H1 (cell line): Measurements from ENCODE around the gene PCED1B. TPM values are rescaled to one million over a fixed set of nuclear protein-coding genes. Genes with fewer than 3 reads are reported as not detected.

Experiments
- CTCF ChIA-PET: fragments of 300-600 bp; sonication (Branson Sonifier 250); formaldehyde crosslinking; loops from one replicate; lab custom pipeline; 2021; ENCODE audit not compliant: partially characterized antibody; lab: Charles Lee
- POLR2A ChIA-PET: fragments of 300-600 bp; sonication (Branson Sonifier 250); formaldehyde crosslinking; loops from one replicate; lab custom pipeline; 2021; ENCODE audit warnings: inconsistent platforms; ENCODE audit not compliant: partially characterized antibody; lab: Charles Lee
- DNase-seq, 2 experiments: peaks; one replicate each; pipeline versions ENCODE4 v3.0.0 to v3.0.0-alpha.2; 2010 to 2022; ENCODE audit warnings: low spot score in 2 of 2, low read depth in 1 of 2, mixed read lengths in 1 of 2
- FAIRE-seq: peaks from 2 replicates; lab custom pipeline; 2011; peaks lifted over from hg19 to GRCh38; lab: Jason Lieb, UNC
- H2AFZ ChIP-seq: 2 replicates; pipeline ENCODE4 v1.8.1; 2012; ENCODE audit warnings: low read length, inconsistent platforms
- H2AK5ac ChIP-seq: 2 replicates; pipeline ENCODE4 v1.6.1; 2013; ENCODE audit warnings: low read depth, low read length
- H2BK120ac ChIP-seq: replicated peaks from 2 replicates; pipeline ENCODE3; 2013; ENCODE audit warnings: low read depth, low read length, inconsistent platforms
- H2BK12ac ChIP-seq: 2 replicates; pipeline ENCODE4 v1.6.1; 2013; ENCODE audit warnings: low read depth, low read length
- H2BK15ac ChIP-seq: 2 replicates; pipeline ENCODE4 v1.6.1; 2013; ENCODE audit warnings: low read length
- H2BK20ac ChIP-seq: 2 replicates; pipeline ENCODE4 v1.6.1; 2013; ENCODE audit warnings: low read length
- H2BK5ac ChIP-seq: 2 replicates; pipeline ENCODE4 v1.6.1; 2013; ENCODE audit warnings: low read depth, low read length
- H3K14ac ChIP-seq: 2 replicates; pipeline ENCODE4 v1.6.1; 2013; ENCODE audit warnings: inconsistent platforms; ENCODE audit not compliant: insufficient read length
- H3K18ac ChIP-seq: 2 replicates; pipeline ENCODE4 v1.6.1; 2013; ENCODE audit warnings: low read length; ENCODE audit errors: extremely low read depth
- H3K23ac ChIP-seq: 2 replicates; pipeline ENCODE4 v1.6.1; 2013; ENCODE audit warnings: inconsistent platforms; ENCODE audit not compliant: insufficient read length
- H3K23me2 ChIP-seq: 2 replicates; pipeline ENCODE4 v1.6.1; 2013; ENCODE audit warnings: low read depth, low read length
- H3K27ac ChIP-seq: 2 replicates; pipeline ENCODE4 v1.6.1; 2011; ENCODE audit warnings: low read depth, low read length, inconsistent platforms
- H3K27me3 ChIP-seq, 4 experiments: replicated peaks in 1 of 4; 1 replicate in 1 of 4; 2 replicates in 3 of 4; pipeline versions ENCODE4 v1.6.1 to v1.8.1; 2011 to 2013; ENCODE audit warnings: low read length in 3 of 4, mild to moderate bottlenecking in 3 of 4, inconsistent platforms in 2 of 4, mixed read lengths in 2 of 4, moderate library complexity in 1 of 4; ENCODE audit not compliant: control insufficient read depth in 3 of 4, insufficient read depth in 3 of 4; ENCODE audit errors: extremely low read depth in 1 of 4
- H3K36me3 ChIP-seq, 4 experiments: 2 replicates each; pipeline versions ENCODE4 v1.6.1 to v1.8.1; 2011 to 2013; ENCODE audit warnings: mild to moderate bottlenecking in 4 of 4, low read length in 3 of 4, moderate library complexity in 2 of 4, control low read depth in 1 of 4, inconsistent platforms in 1 of 4; ENCODE audit not compliant: insufficient read depth in 4 of 4, control insufficient read depth in 2 of 4
- H3K4ac ChIP-seq: replicated peaks from 2 replicates; pipeline ENCODE3; 2013; ENCODE audit warnings: low read length, low read depth, mixed read lengths, inconsistent platforms; ENCODE audit not compliant: insufficient read length
- H3K4me1 ChIP-seq, 4 experiments: replicated peaks in 1 of 4; 1 replicate in 1 of 4; 2 replicates in 3 of 4; pipeline versions ENCODE4 v1.6.1 to v1.8.1; 2011 to 2013; ENCODE audit warnings: low read length in 3 of 4, inconsistent platforms in 2 of 4, mixed read lengths in 1 of 4; ENCODE audit not compliant: insufficient read depth in 4 of 4, control insufficient read depth in 3 of 4
- H3K4me2 ChIP-seq, 2 experiments: 2 replicates each; pipeline versions ENCODE4 v1.6.1 to v1.8.1; 2011 to 2013; ENCODE audit warnings: low read depth in 2 of 2, low read length in 2 of 2, control low read depth in 1 of 2, inconsistent platforms in 1 of 2, mild to moderate bottlenecking in 1 of 2; ENCODE audit not compliant: insufficient read depth in 1 of 2
- H3K4me3 ChIP-seq, 4 experiments: fragments of 200-600, 300-600 bp in 1 of 4; sonication (generic), shearing (Covaris generic), sonication (Bioruptor Twin) in 1 of 4; 2 replicates each; pipeline versions ENCODE4 v1.5.1 to v1.8.1; 2011 to 2016; ENCODE audit warnings: low read length in 4 of 4, low read depth in 3 of 4, control low read depth in 2 of 4, inconsistent platforms in 2 of 4, mild to moderate bottlenecking in 2 of 4, mixed read lengths in 1 of 4, moderate library complexity in 1 of 4; ENCODE audit not compliant: insufficient read depth in 2 of 4; ENCODE audit errors: extremely low read depth in 1 of 4
- H3K56ac ChIP-seq: replicated peaks from 2 replicates; pipeline ENCODE3; 2013; ENCODE audit warnings: low read depth, mild to moderate bottlenecking, mixed read lengths, low read length, inconsistent platforms; ENCODE audit not compliant: insufficient read length
- H3K79me1 ChIP-seq: 2 replicates; pipeline ENCODE4 v1.6.1; 2013; ENCODE audit warnings: low read depth, low read length, control low read depth
- H3K79me2 ChIP-seq, 2 experiments: 2 replicates each; pipeline versions ENCODE4 v1.6.1 to v1.8.1; 2012 to 2013; ENCODE audit warnings: low read length in 2 of 2, mild to moderate bottlenecking in 2 of 2, inconsistent platforms in 1 of 2; ENCODE audit not compliant: insufficient read depth in 2 of 2, control insufficient read depth in 1 of 2
- H3K9ac ChIP-seq, 4 experiments: replicated peaks in 1 of 4; 1 replicate in 1 of 4; 2 replicates in 3 of 4; pipeline versions ENCODE4 v1.6.1 to v1.8.1; 2011 to 2013; ENCODE audit warnings: low read depth in 3 of 4, low read length in 3 of 4, control low read depth in 2 of 4, mild to moderate bottlenecking in 2 of 4, moderate library complexity in 2 of 4, inconsistent platforms in 1 of 4; ENCODE audit errors: extremely low read depth in 1 of 4
- H3K9me3 ChIP-seq, 2 experiments: 2 replicates each; pipeline versions ENCODE4 v1.6.1 to v1.8.1; 2012 to 2013; ENCODE audit warnings: mild to moderate bottlenecking in 2 of 2, moderate library complexity in 2 of 2, control low read depth in 1 of 2, inconsistent platforms in 1 of 2, low read depth in 1 of 2, low read length in 1 of 2, mixed read lengths in 1 of 2; ENCODE audit not compliant: insufficient read depth in 2 of 2
- H4K20me1 ChIP-seq, 2 experiments: replicated peaks in 1 of 2; 2 replicates each; pipeline versions ENCODE3 to v1.8.1; 2011 to 2013; ENCODE audit warnings: inconsistent platforms in 2 of 2, low read length in 2 of 2, mild to moderate bottlenecking in 1 of 2; ENCODE audit not compliant: insufficient read depth in 2 of 2, control insufficient read depth in 1 of 2
- H4K5ac ChIP-seq: 2 replicates; pipeline ENCODE4 v1.6.1; 2013; ENCODE audit warnings: low read length, low read depth, mixed read lengths, inconsistent platforms; ENCODE audit not compliant: insufficient read length
- H4K8ac ChIP-seq: 2 replicates; pipeline ENCODE4 v1.8.0; 2013; ENCODE audit warnings: mild to moderate bottlenecking, moderate library complexity, low read length, inconsistent platforms; ENCODE audit not compliant: insufficient read depth; ENCODE audit errors: extremely low read depth
- H4K91ac ChIP-seq: replicated peaks from 2 replicates; pipeline ENCODE3; 2013; ENCODE audit warnings: low read length, mixed read lengths, inconsistent platforms; ENCODE audit not compliant: insufficient read length
- CBX5 ChIP-seq: fragments of 300-800, 300-1000 bp; sonication (generic); IDR thresholded peaks from 2 replicates; pipeline ENCODE4 v1.7.1; 2016; ENCODE audit warnings: antibody characterized with exemption, low read length, low read depth
- CBX8 ChIP-seq: fragments of 300-800, 300-1000 bp; sonication (generic); IDR thresholded peaks from 2 replicates; pipeline ENCODE4 v1.7.1; 2016; ENCODE audit warnings: low read depth, low read length, borderline replicate concordance
- CTBP2 ChIP-seq: IDR thresholded peaks from 2 replicates; pipeline ENCODE4 v1.7.0; 2011; ENCODE audit warnings: borderline replicate concordance, mild to moderate bottlenecking, moderate library complexity, mixed read lengths, low read length; ENCODE audit not compliant: insufficient read depth, insufficient read length
- EP300 ChIP-seq, 2 experiments: IDR thresholded peaks; 1 replicate in 1 of 2; 2 replicates in 1 of 2; pipeline ENCODE4 v1.6.1; 2011 to 2012; ENCODE audit warnings: low read depth in 2 of 2, low read length in 2 of 2, mild to moderate bottlenecking in 2 of 2, borderline replicate concordance in 1 of 2, inconsistent platforms in 1 of 2, moderate library complexity in 1 of 2
- GTF2F1 ChIP-seq: IDR thresholded peaks from 2 replicates; pipeline ENCODE4 v1.6.1; 2012; ENCODE audit warnings: low read depth, low read length, improper control_type of control experiment, borderline replicate concordance
- HDAC2 ChIP-seq, 2 experiments: fragments of 300-600 bp in 1 of 2; sonication (generic) in 1 of 2; IDR thresholded peaks; 2 replicates each; pipeline ENCODE4 v1.6.1; 2011 to 2012; ENCODE audit warnings: low read depth in 2 of 2, low read length in 2 of 2, mild to moderate bottlenecking in 2 of 2, moderate library complexity in 2 of 2, borderline replicate concordance in 1 of 2, inconsistent platforms in 1 of 2
- MAFK ChIP-seq: IDR thresholded peaks from 2 replicates; pipeline ENCODE4 v1.6.1; 2012; ENCODE audit warnings: low read depth, mild to moderate bottlenecking, improper control_type of control experiment, low read length
- RBBP5 ChIP-seq: IDR thresholded peaks from 2 replicates; pipeline ENCODE4 v1.7.1; 2012; ENCODE audit warnings: low read depth, mild to moderate bottlenecking, inconsistent platforms, low read length, moderate library complexity, borderline replicate concordance
- RXRA ChIP-seq: IDR thresholded peaks from 2 replicates; pipeline ENCODE4 v1.6.1; 2011; ENCODE audit warnings: low read depth, mild to moderate bottlenecking, low read length, moderate library complexity; ENCODE audit not compliant: insufficient read depth
- SAP30 ChIP-seq: fragments of 300-600 bp; sonication (generic); IDR thresholded peaks from 2 replicates; pipeline ENCODE4 v1.7.1; 2012; ENCODE audit warnings: low read length, moderate library complexity, mild to moderate bottlenecking, inconsistent platforms; ENCODE audit not compliant: insufficient read depth, insufficient replicate concordance
- WGBS, 2 experiments: shearing (Covaris generic) in 1 of 2; methylation state at CpG; one replicate each; pipeline versions ENCODE4 v1.1.6 to v1.1.7; 2013 to 2015; ENCODE audit warnings: low lambda C conversion rate in 2 of 2, mixed read lengths in 2 of 2, inconsistent platforms in 1 of 2, low coverage in 1 of 2, missing lambda C conversion rate in 1 of 2; ENCODE audit not compliant: insufficient replicate concordance in 2 of 2, insufficient coverage in 1 of 2, insufficient read length in 1 of 2; ENCODE audit errors: extremely low coverage in 1 of 2, missing lambda C conversion rate in 1 of 2; 5-methylcytosine and 5-hydroxymethylcytosine counted together
- polyA plus RNA-seq, 7 experiments: library from polyadenylated mRNA; depleted of rRNA in 3 of 7; stranded (reverse) in 5 of 7; unstranded in 2 of 7; fragments of >200 nt in 5 of 7; fragments of 200-250 nt in 2 of 7; gene quantifications; 1 replicate in 5 of 7; 2 replicates in 1 of 7; 4 replicates in 1 of 7; pipeline versions ENCODE4 v1.2.1 to v1.2.3, GENCODE V29; 2011 to 2013; ENCODE audit warnings: missing spikeins in 2 of 7, mixed read lengths in 2 of 7
- total RNA-seq: library from RNA; stranded (reverse); fragmentation: NEBNext Ultra II Directional; extraction: Animal tissue kit (Norgen Biotek cat#: 25700); gene quantifications from 2 replicates; pipeline ENCODE4 v1.2.1, GENCODE V29; 2021
- TF ChIP-seq, protein P1 (sequence below): IDR thresholded peaks from 2 replicates; pipeline ENCODE4 v1.6.1; 2011; ENCODE audit warnings: low read depth, mild to moderate bottlenecking, low read length; ENCODE audit not compliant: insufficient read depth

Gene PCED1B
- total and polyA plus RNA-seq, 2 of the 8 experiments (the other 6 are each of a cell fraction or from before 2014, with no cell fraction given) = 4.7 to 5.4 TPM

GRCh38 chr12:47276253-47276620 is 196.8 kb downstream of the PCED1B start:
- no peak overlapping the region for H3K4me2 ChIP-seq
- no peak overlapping the region for H2BK12ac ChIP-seq
- no peak overlapping the region for H3K9ac ChIP-seq
- no peak overlapping the region for H3K27ac ChIP-seq
- H3K23ac ChIP-seq = no peak overlapping the region
- H3K79me2 ChIP-seq = no peaks in the 10 kb centered on the region
- no peak overlapping the region for H4K5ac ChIP-seq
- no peak overlapping the region for H2BK15ac ChIP-seq
- H3K14ac ChIP-seq = no peak overlapping the region
- H4K91ac ChIP-seq = no peak overlapping the region
- no peak overlapping the region for H2AFZ ChIP-seq
- H2AK5ac ChIP-seq = no peak overlapping the region
- no peak overlapping the region for H4K8ac ChIP-seq
- no peaks in the 10 kb centered on the region for H3K27me3 ChIP-seq
- H3K4me1 ChIP-seq = no peaks in the 10 kb centered on the region
- no peak overlapping the region for H2BK5ac ChIP-seq
- H4K20me1 ChIP-seq = no peaks in the 10 kb centered on the region
- no peaks in the 10 kb centered on the region for H3K9me3 ChIP-seq
- no peaks in the 10 kb centered on the region for H3K36me3 ChIP-seq
- no peak overlapping the region for H3K4me3 ChIP-seq
- FAIRE-seq (no peak), DNase-seq (no peak)
- CTCF ChIA-PET = interaction anchor here (0.6 kb wide), 1 partner anchor 198 kb away, joined by 4 read pairs; no protein-coding TSS in a partner anchor
- WGBS, 2 experiments = 97% methylated on average over 5 of the region's 5 CpGs; no CpG with 5 or more reads in 1 of the 2 experiments
- no peaks in the 10 kb centered on the region for H3K79me1 ChIP-seq
- H2BK120ac ChIP-seq = no peak overlapping the region
- no peaks in the 10 kb centered on the region for H3K23me2 ChIP-seq
- POLR2A ChIA-PET = interaction anchor here (0.6 kb wide), 1 partner anchor 329 kb away, joined by 3 read pairs; no protein-coding TSS in a partner anchor
- H3K18ac ChIP-seq = no peak overlapping the region
- H3K4ac ChIP-seq = no peak overlapping the region
- no peak overlapping the region for H3K56ac ChIP-seq
- H2BK20ac ChIP-seq = no peak overlapping the region
- TF ChIP-seq EP300 (IDR thresholded peaks at IDR 0.05; ENCODE audit: borderline replicate concordance in 1 of 2, low read depth in 2 of 2, low read length in 2 of 2) (no peak), SAP30 (no peak), RBBP5 (no peak), CBX8 (no peak), HDAC2 (IDR thresholded peaks at IDR 0.05; ENCODE audit: borderline replicate concordance in 1 of 2, low read depth in 2 of 2, low read length in 2 of 2) (no peak), GTF2F1 (no peak), CBX5 (no peak), RXRA (no peak), MAFK (no peak), CTBP2 (no peak)
- TF ChIP-seq, protein P1, sequence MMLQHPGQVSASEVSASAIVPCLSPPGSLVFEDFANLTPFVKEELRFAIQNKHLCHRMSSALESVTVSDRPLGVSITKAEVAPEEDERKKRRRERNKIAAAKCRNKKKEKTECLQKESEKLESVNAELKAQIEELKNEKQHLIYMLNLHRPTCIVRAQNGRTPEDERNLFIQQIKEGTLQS = no peak
